Cerebellar cortex (tissue), 1 donor: Measurements from ENCODE around the gene MARCHF4.

Experiments used
- DNase-seq: peaks from one replicate; pipeline ENCODE4 v3.0.0-alpha.2; 2015; ENCODE audit warnings: low spot score

MARCHF4 gene

GRCh38 chr2:216349366-216349765 lies 22.9 kb downstream of the MARCHF4 start:
- DNase-seq: no peak

GRCh38 chr2:216348756-216349308 lies 23.5 kb downstream of the MARCHF4 start:
- DNase-seq: no peak

- DNase-seq: no peak
Measured at GRCh38 chr2:216346781-216347180, 25.5 kb downstream of the MARCHF4 start.

- no peak for DNase-seq
Measured at GRCh38 chr2:216345846-216346245, 26.4 kb downstream of the MARCHF4 start.

GRCh38 chr2:216344950-216345300 lies 27.4 kb downstream of the MARCHF4 start:
- DNase-seq: no peak

- no peak for DNase-seq
Measured at GRCh38 chr2:216344206-216344949, 27.9 kb downstream of the MARCHF4 start.

- DNase-seq: no peak
Measured at GRCh38 chr2:216343221-216343980, 28.9 kb downstream of the MARCHF4 start.

- DNase-seq: peak; percentile 19
Measured at GRCh38 chr2:216341121-216341520, 31.2 kb downstream of the MARCHF4 start.

- DNase-seq: peak; percentile 16
Measured at GRCh38 chr2:216340280-216340631, 32.0 kb downstream of the MARCHF4 start.

GRCh38 chr2:216339456-216340279 lies 32.6 kb downstream of the MARCHF4 start:
- DNase-seq: peak; percentile 63

- no peak for DNase-seq
Measured at GRCh38 chr2:216335252-216335651, 37.0 kb downstream of the MARCHF4 start.

- no peak for DNase-seq
Measured at GRCh38 chr2:216328347-216328746, 43.9 kb downstream of the MARCHF4 start.

GRCh38 chr2:216327447-216327935 lies 44.8 kb downstream of the MARCHF4 start:
- no peak for DNase-seq
